Ishikawa (cell line): ENCODE measurements around the gene PCSK7.

Source experiments
- EGR1 ChIP-seq: IDR thresholded peaks from 2 replicates; pipeline ENCODE4 v1.6.1; 2012
- EP300 ChIP-seq: IDR thresholded peaks from 2 replicates; pipeline ENCODE4 v1.6.1; 2012; ENCODE audit warnings: borderline replicate concordance
- NFIC ChIP-seq: IDR thresholded peaks from 2 replicates; pipeline ENCODE4 v1.6.1; 2012
- RAD21 ChIP-seq: IDR thresholded peaks from 2 replicates; pipeline ENCODE4 v1.6.1; 2012; ENCODE audit warnings: low read depth
- TAF1 ChIP-seq: IDR thresholded peaks from 2 replicates; pipeline ENCODE4 v1.6.1; 2012; ENCODE audit warnings: low read depth, mild to moderate bottlenecking
- TCF12 ChIP-seq: IDR thresholded peaks from 2 replicates; pipeline ENCODE4 v1.6.1; 2012; ENCODE audit warnings: low read depth
- YY1 ChIP-seq: IDR thresholded peaks from 2 replicates; pipeline ENCODE4 v1.6.1; 2012; ENCODE audit warnings: low read depth
- TF ChIP-seq, protein P1 (sequence below): IDR thresholded peaks from 2 replicates; pipeline ENCODE4 v1.6.1; 2012; ENCODE audit warnings: low read depth, mild to moderate bottlenecking
- TF ChIP-seq, protein P2 (sequence below): IDR thresholded peaks from 2 replicates; pipeline ENCODE4 v1.6.1; 2012

DNA sequence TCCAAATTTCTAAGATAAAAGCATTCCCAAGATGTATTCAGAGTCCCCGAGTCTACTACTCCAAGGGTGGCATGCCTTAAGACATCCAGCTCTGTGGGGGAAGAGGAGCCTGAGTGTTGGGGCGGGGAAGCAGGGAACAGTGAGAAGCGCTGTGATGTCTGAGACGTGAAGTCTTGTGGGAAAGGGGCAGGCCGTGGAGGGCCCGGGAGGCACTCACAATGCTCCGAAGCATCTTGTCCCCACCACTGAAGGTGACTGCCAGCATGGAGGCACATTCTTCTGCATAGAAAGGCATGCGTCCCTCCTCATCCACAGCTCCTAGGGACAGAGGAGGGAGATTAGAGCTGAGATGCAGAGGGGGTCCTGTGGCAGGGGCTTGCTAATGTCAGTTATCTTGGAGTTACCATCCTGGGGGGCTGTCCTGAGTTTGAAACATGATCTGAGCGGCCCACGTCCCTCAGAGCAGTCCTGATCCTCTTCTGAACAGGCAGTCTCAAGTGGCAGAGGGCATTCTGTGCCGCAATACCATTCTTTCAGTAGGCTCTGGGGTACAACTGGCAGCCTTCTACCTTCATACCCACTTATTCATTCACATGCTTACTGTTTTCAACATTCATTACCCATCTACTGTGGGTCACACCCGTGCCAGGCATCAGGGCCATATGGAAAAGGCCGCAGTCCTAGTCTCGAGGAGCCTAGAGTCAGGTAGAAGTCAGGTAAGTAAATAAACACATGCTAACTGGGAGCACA lies 8.7 kb downstream of the PCSK7 start:
- TF ChIP-seq EP300 (no peak), TAF1 (no peak), TCF12 (no peak), NFIC (no peak), EGR1 (no peak), RAD21 (no peak), YY1 (no peak)
- TF ChIP-seq, protein P1, sequence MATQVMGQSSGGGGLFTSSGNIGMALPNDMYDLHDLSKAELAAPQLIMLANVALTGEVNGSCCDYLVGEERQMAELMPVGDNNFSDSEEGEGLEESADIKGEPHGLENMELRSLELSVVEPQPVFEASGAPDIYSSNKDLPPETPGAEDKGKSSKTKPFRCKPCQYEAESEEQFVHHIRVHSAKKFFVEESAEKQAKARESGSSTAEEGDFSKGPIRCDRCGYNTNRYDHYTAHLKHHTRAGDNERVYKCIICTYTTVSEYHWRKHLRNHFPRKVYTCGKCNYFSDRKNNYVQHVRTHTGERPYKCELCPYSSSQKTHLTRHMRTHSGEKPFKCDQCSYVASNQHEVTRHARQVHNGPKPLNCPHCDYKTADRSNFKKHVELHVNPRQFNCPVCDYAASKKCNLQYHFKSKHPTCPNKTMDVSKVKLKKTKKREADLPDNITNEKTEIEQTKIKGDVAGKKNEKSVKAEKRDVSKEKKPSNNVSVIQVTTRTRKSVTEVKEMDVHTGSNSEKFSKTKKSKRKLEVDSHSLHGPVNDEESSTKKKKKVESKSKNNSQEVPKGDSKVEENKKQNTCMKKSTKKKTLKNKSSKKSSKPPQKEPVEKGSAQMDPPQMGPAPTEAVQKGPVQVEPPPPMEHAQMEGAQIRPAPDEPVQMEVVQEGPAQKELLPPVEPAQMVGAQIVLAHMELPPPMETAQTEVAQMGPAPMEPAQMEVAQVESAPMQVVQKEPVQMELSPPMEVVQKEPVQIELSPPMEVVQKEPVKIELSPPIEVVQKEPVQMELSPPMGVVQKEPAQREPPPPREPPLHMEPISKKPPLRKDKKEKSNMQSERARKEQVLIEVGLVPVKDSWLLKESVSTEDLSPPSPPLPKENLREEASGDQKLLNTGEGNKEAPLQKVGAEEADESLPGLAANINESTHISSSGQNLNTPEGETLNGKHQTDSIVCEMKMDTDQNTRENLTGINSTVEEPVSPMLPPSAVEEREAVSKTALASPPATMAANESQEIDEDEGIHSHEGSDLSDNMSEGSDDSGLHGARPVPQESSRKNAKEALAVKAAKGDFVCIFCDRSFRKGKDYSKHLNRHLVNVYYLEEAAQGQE = no peak
- TF ChIP-seq, protein P2, sequence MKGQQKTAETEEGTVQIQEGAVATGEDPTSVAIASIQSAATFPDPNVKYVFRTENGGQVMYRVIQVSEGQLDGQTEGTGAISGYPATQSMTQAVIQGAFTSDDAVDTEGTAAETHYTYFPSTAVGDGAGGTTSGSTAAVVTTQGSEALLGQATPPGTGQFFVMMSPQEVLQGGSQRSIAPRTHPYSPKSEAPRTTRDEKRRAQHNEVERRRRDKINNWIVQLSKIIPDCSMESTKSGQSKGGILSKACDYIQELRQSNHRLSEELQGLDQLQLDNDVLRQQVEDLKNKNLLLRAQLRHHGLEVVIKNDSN = no peak
